Measurements from ENCODE around the gene ACOT4. TPM values are rescaled to one million over a fixed set of nuclear protein-coding genes. Genes with fewer than 3 reads are reported as not detected.
"Not testable (repeated sequence)": the region's sequence is repeated elsewhere in the genome, so short reads cannot be mapped to it uniquely, and the experiment has no call there.

The ACOT4 gene, protein sequence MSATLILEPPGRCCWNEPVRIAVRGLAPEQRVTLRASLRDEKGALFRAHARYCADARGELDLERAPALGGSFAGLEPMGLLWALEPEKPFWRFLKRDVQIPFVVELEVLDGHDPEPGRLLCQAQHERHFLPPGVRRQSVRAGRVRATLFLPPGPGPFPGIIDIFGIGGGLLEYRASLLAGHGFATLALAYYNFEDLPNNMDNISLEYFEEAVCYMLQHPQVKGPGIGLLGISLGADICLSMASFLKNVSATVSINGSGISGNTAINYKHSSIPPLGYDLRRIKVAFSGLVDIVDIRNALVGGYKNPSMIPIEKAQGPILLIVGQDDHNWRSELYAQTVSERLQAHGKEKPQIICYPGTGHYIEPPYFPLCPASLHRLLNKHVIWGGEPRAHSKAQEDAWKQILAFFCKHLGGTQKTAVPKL
- total RNA-seq (1 to 10 TPM in 5 of 10 donors, under 1 TPM in 5; 0.13 to 1.9 (median 1.0) TPM), polyA plus RNA-seq (under 1 TPM; 0.37 to 0.88 TPM)
- long read RNA-seq, donor 1, result 0 reads
- long read RNA-seq, donor 2, partial matches to known transcripts, result 0 of 2 reads
- long read RNA-seq, donor 2, other reads (novel, unspliced or antisense), result 0 of 2 reads
- long read RNA-seq, donor 3, partial matches to known transcripts, result 0 of 1 reads
- long read RNA-seq, donor 3, other reads (novel, unspliced or antisense), result 0 of 1 reads

DNA sequence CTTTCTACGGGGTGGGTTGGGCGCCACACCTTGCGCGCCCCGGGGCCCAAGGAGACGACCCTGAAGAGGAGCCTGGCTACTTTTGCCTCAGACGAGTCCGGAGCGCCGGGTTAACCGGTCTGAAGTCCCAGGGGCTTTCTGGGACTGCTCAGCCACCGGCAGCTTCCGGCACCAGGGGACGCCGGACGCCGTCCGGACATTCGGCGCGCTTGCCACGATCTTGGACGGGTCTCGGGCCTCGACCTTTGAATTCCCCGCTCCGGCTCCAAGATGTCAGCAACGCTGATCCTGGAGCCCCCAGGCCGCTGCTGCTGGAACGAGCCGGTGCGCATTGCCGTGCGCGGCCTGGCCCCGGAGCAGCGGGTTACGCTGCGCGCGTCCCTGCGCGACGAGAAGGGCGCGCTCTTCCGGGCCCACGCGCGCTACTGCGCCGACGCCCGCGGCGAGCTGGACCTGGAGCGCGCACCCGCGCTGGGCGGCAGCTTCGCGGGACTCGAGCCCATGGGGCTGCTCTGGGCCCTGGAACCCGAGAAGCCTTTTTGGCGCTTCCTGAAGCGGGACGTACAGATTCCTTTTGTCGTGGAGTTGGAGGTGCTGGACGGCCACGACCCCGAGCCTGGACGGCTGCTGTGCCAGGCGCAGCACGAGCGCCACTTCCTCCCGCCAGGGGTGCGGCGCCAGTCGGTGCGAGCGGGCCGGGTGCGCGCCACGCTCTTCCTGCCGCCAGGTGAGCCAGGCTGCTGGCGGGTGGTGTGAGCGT lies at the start of gene ACOT4:
Gene ACOT4 (plus strand): TSS at position 184 of the 760 bp plus-strand sequence. CDS start 87 bp downstream, at position 271.
- peak within 1 kb of the TSS in 5 of 10 donors; percentile 7 to 45 (median 14) for H3K27ac ChIP-seq
- TF ChIP-seq, protein P1, sequence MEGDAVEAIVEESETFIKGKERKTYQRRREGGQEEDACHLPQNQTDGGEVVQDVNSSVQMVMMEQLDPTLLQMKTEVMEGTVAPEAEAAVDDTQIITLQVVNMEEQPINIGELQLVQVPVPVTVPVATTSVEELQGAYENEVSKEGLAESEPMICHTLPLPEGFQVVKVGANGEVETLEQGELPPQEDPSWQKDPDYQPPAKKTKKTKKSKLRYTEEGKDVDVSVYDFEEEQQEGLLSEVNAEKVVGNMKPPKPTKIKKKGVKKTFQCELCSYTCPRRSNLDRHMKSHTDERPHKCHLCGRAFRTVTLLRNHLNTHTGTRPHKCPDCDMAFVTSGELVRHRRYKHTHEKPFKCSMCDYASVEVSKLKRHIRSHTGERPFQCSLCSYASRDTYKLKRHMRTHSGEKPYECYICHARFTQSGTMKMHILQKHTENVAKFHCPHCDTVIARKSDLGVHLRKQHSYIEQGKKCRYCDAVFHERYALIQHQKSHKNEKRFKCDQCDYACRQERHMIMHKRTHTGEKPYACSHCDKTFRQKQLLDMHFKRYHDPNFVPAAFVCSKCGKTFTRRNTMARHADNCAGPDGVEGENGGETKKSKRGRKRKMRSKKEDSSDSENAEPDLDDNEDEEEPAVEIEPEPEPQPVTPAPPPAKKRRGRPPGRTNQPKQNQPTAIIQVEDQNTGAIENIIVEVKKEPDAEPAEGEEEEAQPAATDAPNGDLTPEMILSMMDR (IDR thresholded peaks at IDR 0.05), result peak in 1 of 9 donors; percentile 15
- WGBS, 2 donors, result 2 to 3% methylated on average over 89 of the region's 89 CpGs
- H3K4me3 ChIP-seq, result peak within 1 kb of the TSS; percentile 28 to 74 (median 68)
- H3K4me1 ChIP-seq, result peaks cover 0 to 9% (median 3%) of the 10 kb centered on the region in 9 donors
- DNase-seq (peak in 1 of 2 donors; percentile 26), ATAC-seq (peak; percentile 72 to 93 (median 86))
- H3K27me3 ChIP-seq, result no peaks in the 10 kb centered on the region
- intact Hi-C loops (cut with DNase I), result loop anchor here in 1 of 10 donors (5.0 kb wide), 1 partner anchor 1005 kb away; no protein-coding TSS in a partner anchor
- H3K36me3 ChIP-seq, result no peaks in the 10 kb centered on the region
- H3K9me3 ChIP-seq, result no peaks in the 10 kb centered on the region

DNA sequence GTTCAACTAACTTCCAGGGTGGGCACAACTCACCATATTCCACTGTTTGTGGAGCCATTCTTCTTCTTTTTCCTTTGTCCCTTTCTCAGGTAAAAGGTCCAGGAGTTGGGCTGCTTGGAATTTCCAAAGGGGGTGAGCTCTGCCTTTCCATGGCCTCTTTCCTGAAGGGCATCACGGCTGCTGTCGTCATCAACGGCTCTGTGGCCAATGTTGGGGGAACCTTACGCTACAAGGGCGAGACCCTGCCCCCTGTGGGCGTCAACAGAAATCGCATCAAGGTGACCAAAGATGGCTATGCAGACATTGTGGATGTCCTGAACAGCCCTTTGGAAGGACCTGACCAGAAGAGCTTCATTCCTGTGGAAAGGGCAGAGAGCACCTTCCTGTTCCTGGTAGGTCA lies 48.7 kb upstream of the ACOT4 start:
- ATAC-seq; H3K9me3 ChIP-seq; H3K27ac ChIP-seq; intact Hi-C loops (cut with DNase I); H3K4me1 ChIP-seq; DNase-seq; H3K27me3 ChIP-seq; H3K4me3 ChIP-seq: not testable (repeated sequence)
- peaks cover 0 to 11% (median 0%) of the 10 kb centered on the region in 9 donors for H3K36me3 ChIP-seq
- 68 to 82% methylated on average over 7 of the region's 7 CpGs for WGBS, 2 donors

DNA sequence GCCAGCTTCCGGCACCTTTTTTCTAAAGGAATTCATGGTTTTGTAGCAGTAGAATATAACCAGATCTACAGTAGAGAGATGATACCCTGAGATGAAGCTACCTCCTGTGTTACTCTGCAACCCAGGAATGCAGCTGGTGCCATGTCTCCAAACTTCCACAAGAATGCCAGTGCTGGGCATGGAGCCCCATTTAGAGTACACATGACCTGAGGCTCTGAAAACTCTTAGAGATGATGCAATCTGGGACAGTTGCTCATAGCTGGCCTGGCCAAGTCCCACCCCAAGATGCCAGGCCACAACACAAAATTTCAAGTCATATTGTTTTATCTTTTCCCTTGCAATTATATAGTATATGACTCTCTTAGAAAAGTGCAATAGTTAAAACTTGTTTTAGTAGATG lies 46.3 kb upstream of the ACOT4 start:
- H3K9me3 ChIP-seq; H3K4me3 ChIP-seq; H3K4me1 ChIP-seq; H3K27ac ChIP-seq; H3K27me3 ChIP-seq; DNase-seq; intact Hi-C loops (cut with DNase I): not testable (repeated sequence)
- peaks cover 0 to 11% (median 0%) of the 10 kb centered on the region in 9 donors for H3K36me3 ChIP-seq
- WGBS, 2 donors, result 100% methylated on average over 1 of the region's 1 CpG; no CpG with 5 or more reads in 1 of the 2 donors
- peak; percentile 49 to 94 (median 78) for ATAC-seq

DNA sequence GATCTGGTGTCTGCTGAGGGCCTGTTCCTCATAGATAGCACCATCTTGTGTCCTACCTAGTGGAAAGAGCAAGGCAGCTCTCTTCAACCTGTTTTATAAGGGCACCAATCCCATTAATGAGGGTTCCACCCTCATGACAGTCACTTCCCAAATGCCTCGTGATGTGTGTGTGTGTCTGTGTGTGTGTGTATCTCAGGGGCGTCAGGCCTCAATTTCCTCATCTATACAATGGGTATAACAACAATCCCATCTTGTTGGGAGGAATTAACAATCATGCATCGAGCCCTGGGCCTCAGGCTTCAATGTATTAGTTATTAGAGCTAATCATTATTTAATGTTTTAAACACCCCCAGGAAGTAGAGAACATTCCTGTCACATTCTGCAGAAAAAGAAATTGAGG lies 42.6 kb upstream of the ACOT4 start:
- H3K27ac ChIP-seq; H3K36me3 ChIP-seq; ATAC-seq; H3K9me3 ChIP-seq; DNase-seq; H3K4me3 ChIP-seq; H3K27me3 ChIP-seq; H3K4me1 ChIP-seq; intact Hi-C loops (cut with DNase I): not testable (repeated sequence)
- WGBS, 2 donors, result 96% methylated on average over 3 of the region's 3 CpGs; no CpG with 5 or more reads in 1 of the 2 donors

DNA sequence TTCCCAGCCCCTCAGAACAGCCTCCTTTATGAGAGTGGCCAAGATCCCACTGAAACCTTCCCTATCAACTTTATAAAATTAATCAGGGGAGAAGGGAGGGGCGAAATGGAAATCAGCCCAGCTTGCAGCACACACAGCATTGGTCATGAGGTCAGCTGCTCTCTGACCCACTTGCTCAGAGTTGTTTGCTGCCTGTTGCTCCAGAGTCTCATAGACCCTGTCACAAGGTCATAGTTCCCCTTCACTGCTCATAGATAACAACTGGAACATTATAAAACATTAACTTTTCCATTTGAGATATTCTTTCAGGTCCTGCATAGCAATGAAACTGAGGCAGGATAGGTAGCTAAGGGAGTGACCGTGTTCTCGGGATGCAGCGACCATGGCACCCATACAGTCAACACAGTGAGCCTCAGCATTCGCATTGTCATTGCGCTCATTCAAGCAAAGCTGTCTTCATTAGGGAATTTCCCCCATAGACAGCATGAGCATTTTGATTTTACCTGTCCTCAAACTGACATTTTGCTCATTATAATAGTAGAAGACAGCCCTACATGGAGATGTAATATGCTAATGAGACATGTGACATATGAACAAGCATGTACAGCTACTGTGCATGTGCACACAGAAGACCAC lies 41.7 kb upstream of the ACOT4 start:
- DNase-seq; intact Hi-C loops (cut with DNase I): not testable (repeated sequence)
- WGBS, 2 donors, result 97% methylated on average over 5 of the region's 6 CpGs; no CpG with 5 or more reads in 1 of the 2 donors

More for the DNA sequence above, 41.7 kb upstream of the ACOT4 start:
- H3K9me3 ChIP-seq, H3K4me3 ChIP-seq, H3K36me3 ChIP-seq, H3K27me3 ChIP-seq, H3K27ac ChIP-seq, H3K4me1 ChIP-seq: not testable (repeated sequence)
- peak in 1 of 8 donors; percentile 52 for ATAC-seq

Data from heart right ventricle (tissue), 16 donors.